ENCODE measurements around the gene DISC1.
"Not testable (repeated sequence)": the region's sequence is repeated elsewhere in the genome, so short reads cannot be mapped to it uniquely, and the experiment has no call there.

The DISC1 gene

DNA sequence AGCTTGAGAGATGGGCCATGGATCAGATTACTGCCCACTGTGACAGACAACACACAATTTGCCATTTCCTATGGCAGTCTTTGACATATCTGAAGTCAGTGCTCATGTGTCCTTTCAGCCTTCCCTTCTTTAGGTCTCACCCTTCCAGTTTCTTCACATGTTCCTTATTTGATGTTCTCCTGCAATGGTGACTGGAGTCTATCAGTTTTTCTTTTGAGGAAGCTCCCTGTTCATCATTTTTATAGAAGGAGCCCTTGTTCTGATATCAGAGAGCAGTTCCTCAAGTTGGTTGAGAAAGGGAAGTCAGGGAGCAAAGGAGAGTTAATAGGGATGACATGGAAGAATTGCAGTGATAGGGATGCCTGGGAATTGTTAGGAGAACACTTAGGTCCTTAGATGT is 42.2 kb downstream of the DISC1 start:
- TF ChIP-seq, protein P1, sequence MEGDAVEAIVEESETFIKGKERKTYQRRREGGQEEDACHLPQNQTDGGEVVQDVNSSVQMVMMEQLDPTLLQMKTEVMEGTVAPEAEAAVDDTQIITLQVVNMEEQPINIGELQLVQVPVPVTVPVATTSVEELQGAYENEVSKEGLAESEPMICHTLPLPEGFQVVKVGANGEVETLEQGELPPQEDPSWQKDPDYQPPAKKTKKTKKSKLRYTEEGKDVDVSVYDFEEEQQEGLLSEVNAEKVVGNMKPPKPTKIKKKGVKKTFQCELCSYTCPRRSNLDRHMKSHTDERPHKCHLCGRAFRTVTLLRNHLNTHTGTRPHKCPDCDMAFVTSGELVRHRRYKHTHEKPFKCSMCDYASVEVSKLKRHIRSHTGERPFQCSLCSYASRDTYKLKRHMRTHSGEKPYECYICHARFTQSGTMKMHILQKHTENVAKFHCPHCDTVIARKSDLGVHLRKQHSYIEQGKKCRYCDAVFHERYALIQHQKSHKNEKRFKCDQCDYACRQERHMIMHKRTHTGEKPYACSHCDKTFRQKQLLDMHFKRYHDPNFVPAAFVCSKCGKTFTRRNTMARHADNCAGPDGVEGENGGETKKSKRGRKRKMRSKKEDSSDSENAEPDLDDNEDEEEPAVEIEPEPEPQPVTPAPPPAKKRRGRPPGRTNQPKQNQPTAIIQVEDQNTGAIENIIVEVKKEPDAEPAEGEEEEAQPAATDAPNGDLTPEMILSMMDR (IDR thresholded peaks at IDR 0.05; ENCODE audit: insufficient read depth, low read depth, low read length, missing control alignments), result no peak
- DNase-seq (ENCODE audit: low read depth), result no peak
- no peak overlapping the region for H3K4me3 ChIP-seq (ENCODE audit: low read depth, low read length)

GRCh38 chr1:231669864-231670621 is 43.5 kb downstream of the DISC1 start:
- DNase-seq (ENCODE audit: low read depth); H3K4me3 ChIP-seq (ENCODE audit: low read depth, low read length): not testable (repeated sequence)

DNA sequence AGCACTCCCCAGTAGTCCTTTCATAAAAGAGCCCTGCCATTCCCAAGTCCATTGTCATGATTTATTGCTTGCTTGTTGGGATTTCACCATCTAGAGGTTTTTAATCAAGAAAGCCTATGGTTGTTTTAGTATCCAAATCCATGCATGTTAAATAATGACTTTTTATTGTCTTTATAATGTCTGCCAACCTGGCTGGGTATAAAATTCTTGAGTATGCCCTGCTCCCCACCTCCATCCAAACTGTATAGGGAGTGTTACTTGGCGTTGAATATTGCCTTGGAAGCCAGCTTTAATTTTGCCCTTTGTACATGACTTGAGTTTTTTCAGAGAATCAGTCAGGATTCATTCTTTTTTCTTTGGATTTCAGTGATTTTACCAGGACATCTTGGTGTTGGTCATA is 44.2 kb downstream of the DISC1 start:
- H3K4me3 ChIP-seq (ENCODE audit: low read depth, low read length), result no peak overlapping the region
- DNase-seq (ENCODE audit: low read depth), result no peak
- TF ChIP-seq, protein P1 (IDR thresholded peaks at IDR 0.05; ENCODE audit: insufficient read depth, low read depth, low read length, missing control alignments), result no peak

- no peak for DNase-seq (ENCODE audit: low read depth)
- TF ChIP-seq, protein P1 (IDR thresholded peaks at IDR 0.05; ENCODE audit: insufficient read depth, low read depth, low read length, missing control alignments), result no peak
- no peak overlapping the region for H3K4me3 ChIP-seq (ENCODE audit: low read depth, low read length)
Observed at GRCh38 chr1:231674575-231674974, 48.0 kb downstream of the DISC1 start.

GRCh38 chr1:231676487-231676886 is 49.9 kb downstream of the DISC1 start:
- no peak for DNase-seq (ENCODE audit: low read depth)
- H3K4me3 ChIP-seq (ENCODE audit: low read depth, low read length), result no peak overlapping the region
- TF ChIP-seq, protein P1 (IDR thresholded peaks at IDR 0.05; ENCODE audit: insufficient read depth, low read depth, low read length, missing control alignments), result no peak

DNA sequence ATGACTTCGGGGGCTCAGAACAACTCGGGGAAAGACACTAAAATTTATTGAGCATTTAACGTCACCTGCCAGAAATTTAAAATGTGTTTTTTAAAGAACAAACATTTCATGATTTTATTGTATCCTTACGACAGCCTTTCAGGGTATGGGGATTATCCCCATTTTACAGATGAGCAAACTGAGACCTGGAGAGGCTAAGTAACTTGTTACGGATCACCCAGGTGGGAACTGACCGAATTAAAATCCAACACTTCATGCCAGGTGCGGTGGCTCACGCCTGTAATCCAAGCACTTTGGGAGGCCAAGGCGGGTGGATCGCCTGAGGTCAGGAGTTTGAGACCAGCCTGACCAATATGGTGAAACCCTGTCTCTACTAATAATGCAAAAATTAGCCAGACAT is 50.9 kb downstream of the DISC1 start:
- TF ChIP-seq, protein P1 (IDR thresholded peaks at IDR 0.05; ENCODE audit: insufficient read depth, low read depth, low read length, missing control alignments), result no peak

DNA sequence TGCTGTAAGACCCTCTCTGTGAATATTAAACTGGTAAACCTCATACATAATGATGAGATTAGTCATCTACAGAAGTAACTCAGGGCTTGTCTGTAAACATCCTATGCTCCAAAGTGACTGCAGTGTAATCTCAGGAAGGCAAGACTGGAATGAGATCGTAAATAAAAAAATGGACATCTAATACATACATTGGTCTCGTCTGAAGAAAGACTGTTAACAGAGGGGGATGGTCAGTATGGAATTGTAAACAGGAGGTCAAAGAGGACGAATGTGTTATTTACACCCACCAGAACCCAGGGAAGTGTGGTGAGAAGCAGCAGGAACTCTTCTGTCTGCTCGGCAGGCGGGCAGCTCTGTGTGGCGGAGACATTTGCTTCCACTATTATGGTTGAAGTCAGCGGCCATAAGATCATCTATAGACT is 51.4 kb downstream of the DISC1 start:
- no peak overlapping the region for H3K4me3 ChIP-seq (ENCODE audit: low read depth, low read length)
- TF ChIP-seq, protein P1 (IDR thresholded peaks at IDR 0.05; ENCODE audit: insufficient read depth, low read depth, low read length, missing control alignments), result no peak
- DNase-seq (ENCODE audit: low read depth), result no peak

More for the DNA sequence above, 50.9 kb downstream of the DISC1 start:
- no peak overlapping the region for H3K4me3 ChIP-seq (ENCODE audit: low read depth, low read length)
- DNase-seq (ENCODE audit: low read depth), result no peak
